NCI-H2171 treated with DMSO at 0.1 percent for 48 hours (cell line): ENCODE results near the gene HERC6.
"Not testable (repeated sequence)": the region's sequence is repeated elsewhere in the genome, so short reads cannot be mapped to it uniquely, and the experiment has no call there.

Experiments used
- DNase-seq: peaks from one replicate; lab custom pipeline; 2025; lab: John Stamatoyannopoulos, UW

The HERC6 gene

GRCh38 chr4:88447371-88448095 lies 68.9 kb downstream of the HERC6 start:
- no peak for DNase-seq

- not testable (repeated sequence) for DNase-seq
Observed at GRCh38 chr4:88448211-88448765, 69.6 kb downstream of the HERC6 start.

- no peak for DNase-seq
Observed at GRCh38 chr4:88448889-88449288, 70.2 kb downstream of the HERC6 start.

GRCh38 chr4:88449290-88449689 lies 70.6 kb downstream of the HERC6 start:
- DNase-seq = no peak

GRCh38 chr4:88451205-88451604 lies 72.6 kb downstream of the HERC6 start:
- no peak for DNase-seq

- no peak for DNase-seq
Observed at GRCh38 chr4:88452912-88453311, 74.3 kb downstream of the HERC6 start.

- DNase-seq = peak; percentile 1
Observed at GRCh38 chr4:88456670-88457306, 78.1 kb downstream of the HERC6 start, which contains the start of gene HERC5. TSS of gene HERC5 (plus strand) at chr4:88457119. CDS start at chr4:88457270, 151 bp downstream.

GRCh38 chr4:88457307-88458103 lies 78.9 kb downstream of the HERC6 start:
- DNase-seq = no peak

GRCh38 chr4:88458104-88458740 lies 79.6 kb downstream of the HERC6 start:
- no peak for DNase-seq

GRCh38 chr4:88465653-88466192 lies 87.1 kb downstream of the HERC6 start:
- DNase-seq = no peak

GRCh38 chr4:88467392-88467791 lies 88.7 kb downstream of the HERC6 start:
- DNase-seq = no peak

- DNase-seq = no peak
Observed at GRCh38 chr4:88477229-88477860, 98.7 kb downstream of the HERC6 start.

- no peak for DNase-seq
Observed at GRCh38 chr4:88478247-88478646, 99.6 kb downstream of the HERC6 start.

- no peak for DNase-seq
Observed at GRCh38 chr4:88481537-88481936, 102.9 kb downstream of the HERC6 start.

GRCh38 chr4:88489100-88489761 lies 110.6 kb downstream of the HERC6 start:
- no peak for DNase-seq
